Activated naive CD4-positive, alpha-beta T cell treated with anti-CD3 and anti-CD28 coated beads, Interleukin-2, amount 50 U/mL, for 24 hours (primary cell): ENCODE measurements around the gene SNRPA1.

Experiments used
- H3K27ac Mint-ChIP-seq: one replicate; pipeline ENCODE4 v1.8.0; 2021; ENCODE audit warnings: mild to moderate bottlenecking, mixed read lengths
- H3K27me3 Mint-ChIP-seq: one replicate; pipeline ENCODE4 v1.8.0; 2021; ENCODE audit warnings: mixed read lengths
- H3K36me3 Mint-ChIP-seq: one replicate; pipeline ENCODE4 v1.8.0; 2021; ENCODE audit warnings: mixed read lengths
- H3K4me1 Mint-ChIP-seq: one replicate; pipeline ENCODE4 v1.8.0; 2021; ENCODE audit warnings: mixed read lengths
- H3K4me3 Mint-ChIP-seq: one replicate; pipeline ENCODE4 v1.8.0; 2021; ENCODE audit warnings: mild to moderate bottlenecking, mixed read lengths
- H3K9me3 Mint-ChIP-seq: one replicate; pipeline ENCODE4 v1.8.0; 2021; ENCODE audit warnings: mixed read lengths

Gene SNRPA1

GRCh38 chr15:101246824-101247745 lies 48.0 kb downstream of the SNRPA1 start:
- peak overlapping the region; percentile 77 for H3K4me3 Mint-ChIP-seq
- peaks cover 78% of the 10 kb centered on the region for H3K4me1 Mint-ChIP-seq
- no peaks in the 10 kb centered on the region for H3K27me3 Mint-ChIP-seq
- H3K9me3 Mint-ChIP-seq = no peaks in the 10 kb centered on the region
- peaks cover 17% of the 10 kb centered on the region for H3K36me3 Mint-ChIP-seq
- H3K27ac Mint-ChIP-seq = peak overlapping the region; percentile 80

- Mint-ChIP-seq H3K4me3 (peak overlapping the region; percentile 77), H3K4me1 (peaks cover 85% of the 10 kb centered on the region), H3K9me3 (no peaks in the 10 kb centered on the region), H3K27me3 (no peaks in the 10 kb centered on the region), H3K36me3 (peaks cover 19% of the 10 kb centered on the region), H3K27ac (peak overlapping the region; percentile 56)
Observed at GRCh38 chr15:101246391-101246790, 48.7 kb downstream of the SNRPA1 start.

GRCh38 chr15:101244889-101245668 lies 50.0 kb downstream of the SNRPA1 start:
- H3K4me1 Mint-ChIP-seq = peaks cover 88% of the 10 kb centered on the region
- H3K9me3 Mint-ChIP-seq = no peaks in the 10 kb centered on the region
- peak overlapping the region; percentile 41 for H3K27ac Mint-ChIP-seq
- peaks cover 16% of the 10 kb centered on the region for H3K36me3 Mint-ChIP-seq
- H3K4me3 Mint-ChIP-seq = peak overlapping the region; percentile 77
- no peaks in the 10 kb centered on the region for H3K27me3 Mint-ChIP-seq

- Mint-ChIP-seq H3K36me3 (peaks cover 18% of the 10 kb centered on the region), H3K4me1 (peaks cover 89% of the 10 kb centered on the region), H3K4me3 (peak overlapping the region; percentile 77), H3K27ac (peak overlapping the region; percentile 41), H3K27me3 (no peaks in the 10 kb centered on the region), H3K9me3 (no peaks in the 10 kb centered on the region)
Observed at GRCh38 chr15:101244036-101244781, 50.8 kb downstream of the SNRPA1 start.

- Mint-ChIP-seq H3K4me3 (peak overlapping the region; percentile 77), H3K27ac (peak overlapping the region; percentile 41), H3K9me3 (no peaks in the 10 kb centered on the region), H3K27me3 (no peaks in the 10 kb centered on the region), H3K4me1 (peaks cover 93% of the 10 kb centered on the region), H3K36me3 (peaks cover 14% of the 10 kb centered on the region)
Observed at GRCh38 chr15:101243420-101243819, 51.6 kb downstream of the SNRPA1 start.

GRCh38 chr15:101242999-101243336 lies 52.1 kb downstream of the SNRPA1 start:
- Mint-ChIP-seq H3K27me3 (no peaks in the 10 kb centered on the region), H3K4me1 (peaks cover 92% of the 10 kb centered on the region), H3K36me3 (peaks cover 14% of the 10 kb centered on the region), H3K9me3 (no peaks in the 10 kb centered on the region), H3K4me3 (peak overlapping the region; percentile 77), H3K27ac (peak overlapping the region; percentile 46)

- H3K27ac Mint-ChIP-seq = peak overlapping the region; percentile 46
- peaks cover 17% of the 10 kb centered on the region for H3K36me3 Mint-ChIP-seq
- H3K27me3 Mint-ChIP-seq = no peaks in the 10 kb centered on the region
- peak overlapping the region; percentile 77 for H3K4me3 Mint-ChIP-seq
- no peaks in the 10 kb centered on the region for H3K9me3 Mint-ChIP-seq
- peaks cover 90% of the 10 kb centered on the region for H3K4me1 Mint-ChIP-seq
Observed at GRCh38 chr15:101242160-101242998, 52.7 kb downstream of the SNRPA1 start.

- H3K36me3 Mint-ChIP-seq = peaks cover 24% of the 10 kb centered on the region
- no peak overlapping the region for H3K27ac Mint-ChIP-seq
- H3K4me3 Mint-ChIP-seq = no peak overlapping the region
- no peaks in the 10 kb centered on the region for H3K27me3 Mint-ChIP-seq
- peaks cover 78% of the 10 kb centered on the region for H3K4me1 Mint-ChIP-seq
- H3K9me3 Mint-ChIP-seq = no peaks in the 10 kb centered on the region
Observed at GRCh38 chr15:101240358-101240757, 54.7 kb downstream of the SNRPA1 start.

GRCh38 chr15:101239724-101240136 lies 55.3 kb downstream of the SNRPA1 start:
- H3K36me3 Mint-ChIP-seq = peaks cover 25% of the 10 kb centered on the region
- H3K27me3 Mint-ChIP-seq = no peaks in the 10 kb centered on the region
- peak overlapping the region; percentile 71 for H3K27ac Mint-ChIP-seq
- H3K4me1 Mint-ChIP-seq = peaks cover 76% of the 10 kb centered on the region
- peak overlapping the region; percentile 60 for H3K4me3 Mint-ChIP-seq
- H3K9me3 Mint-ChIP-seq = no peaks in the 10 kb centered on the region

GRCh38 chr15:101237251-101237650 lies 57.8 kb downstream of the SNRPA1 start:
- Mint-ChIP-seq H3K9me3 (no peaks in the 10 kb centered on the region), H3K4me3 (no peak overlapping the region), H3K27ac (peak overlapping the region; percentile 65), H3K27me3 (no peaks in the 10 kb centered on the region), H3K4me1 (peaks cover 73% of the 10 kb centered on the region), H3K36me3 (peaks cover 36% of the 10 kb centered on the region)

GRCh38 chr15:101233651-101234280 lies 61.3 kb downstream of the SNRPA1 start:
- peaks cover 51% of the 10 kb centered on the region for H3K36me3 Mint-ChIP-seq

GRCh38 chr15:101232677-101233076 lies 62.4 kb downstream of the SNRPA1 start:
- Mint-ChIP-seq H3K36me3 (peaks cover 60% of the 10 kb centered on the region), H3K27me3 (no peaks in the 10 kb centered on the region), H3K27ac (no peak overlapping the region), H3K4me3 (no peak overlapping the region), H3K4me1 (peaks cover 69% of the 10 kb centered on the region), H3K9me3 (peaks cover 17% of the 10 kb centered on the region)

More at GRCh38 chr15:101233651-101234280, 61.3 kb downstream of the SNRPA1 start:
- H3K27me3 Mint-ChIP-seq = no peaks in the 10 kb centered on the region
- H3K4me3 Mint-ChIP-seq = no peak overlapping the region
- H3K4me1 Mint-ChIP-seq = peaks cover 68% of the 10 kb centered on the region
- H3K27ac Mint-ChIP-seq = no peak overlapping the region
- peaks cover 6% of the 10 kb centered on the region for H3K9me3 Mint-ChIP-seq
